ENCODE results near the gene IVNS1ABP.
"Not testable (repeated sequence)": the region's sequence is repeated elsewhere in the genome, so short reads cannot be mapped to it uniquely, and the experiment has no call there.

DNA sequence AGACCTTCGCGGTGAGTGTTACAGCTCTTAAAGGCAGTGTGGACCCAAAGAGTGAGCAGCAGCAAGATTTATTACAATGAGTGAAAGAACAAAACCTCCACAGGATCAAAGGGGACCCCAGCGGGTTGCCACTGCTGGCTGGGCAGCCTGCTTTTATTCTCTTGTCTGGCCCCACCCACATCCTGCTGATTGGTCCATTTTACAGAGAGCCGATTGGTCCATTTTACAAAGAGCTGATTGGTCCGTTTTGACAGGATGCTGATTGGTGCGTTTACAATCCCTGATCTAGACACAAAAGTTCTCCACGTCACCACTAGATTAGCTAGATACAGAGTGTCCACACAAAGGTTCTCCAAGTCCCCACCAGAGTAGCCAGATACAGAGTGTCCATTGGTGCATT, 4.1 kb upstream of the IVNS1ABP start:
- not testable (repeated sequence) for TF ChIP-seq CTCF, POLR2AphosphoS5, EP300, POLR2A (IDR thresholded peaks at IDR 0.05)

Data from stomach (tissue), 4 donors.